Loucy (cell line): ENCODE measurements around the gene CCBE1.

Source experiments
- EZH2phosphoT487 ChIP-seq: fragments of 200-600 bp; IDR thresholded peaks from 2 replicates; pipeline ENCODE4 v1.6.1; 2018; ENCODE audit warnings: antibody characterized with exemption, mild to moderate bottlenecking, moderate library complexity, borderline replicate concordance
- TF ChIP-seq, protein P1 (sequence below): fragments of 200-600 bp; sonication (generic); conservative IDR thresholded peaks from 2 replicates; pipeline ENCODE4 v1.5.1; 2014; ENCODE audit warnings: mild to moderate bottlenecking, antibody characterized with exemption, low read length

DNA sequence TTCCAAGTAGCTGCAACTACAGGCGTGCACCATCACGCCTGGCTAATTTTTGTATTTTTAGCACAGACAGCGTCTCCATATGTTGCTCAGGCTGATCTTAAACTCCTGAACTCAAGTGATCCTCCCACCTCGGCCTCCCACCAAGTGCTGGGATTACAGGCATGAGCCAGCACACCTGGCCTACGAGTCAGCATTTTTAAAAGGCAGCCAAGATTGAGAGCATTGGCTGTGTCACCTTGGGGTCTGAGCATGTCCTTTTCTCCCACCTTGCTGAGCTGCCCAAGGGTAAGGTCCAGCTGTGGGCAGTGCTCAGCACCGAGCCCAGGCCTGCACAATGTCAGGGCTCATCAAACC lies 195.3 kb downstream of the CCBE1 start:
- TF ChIP-seq, protein P1, sequence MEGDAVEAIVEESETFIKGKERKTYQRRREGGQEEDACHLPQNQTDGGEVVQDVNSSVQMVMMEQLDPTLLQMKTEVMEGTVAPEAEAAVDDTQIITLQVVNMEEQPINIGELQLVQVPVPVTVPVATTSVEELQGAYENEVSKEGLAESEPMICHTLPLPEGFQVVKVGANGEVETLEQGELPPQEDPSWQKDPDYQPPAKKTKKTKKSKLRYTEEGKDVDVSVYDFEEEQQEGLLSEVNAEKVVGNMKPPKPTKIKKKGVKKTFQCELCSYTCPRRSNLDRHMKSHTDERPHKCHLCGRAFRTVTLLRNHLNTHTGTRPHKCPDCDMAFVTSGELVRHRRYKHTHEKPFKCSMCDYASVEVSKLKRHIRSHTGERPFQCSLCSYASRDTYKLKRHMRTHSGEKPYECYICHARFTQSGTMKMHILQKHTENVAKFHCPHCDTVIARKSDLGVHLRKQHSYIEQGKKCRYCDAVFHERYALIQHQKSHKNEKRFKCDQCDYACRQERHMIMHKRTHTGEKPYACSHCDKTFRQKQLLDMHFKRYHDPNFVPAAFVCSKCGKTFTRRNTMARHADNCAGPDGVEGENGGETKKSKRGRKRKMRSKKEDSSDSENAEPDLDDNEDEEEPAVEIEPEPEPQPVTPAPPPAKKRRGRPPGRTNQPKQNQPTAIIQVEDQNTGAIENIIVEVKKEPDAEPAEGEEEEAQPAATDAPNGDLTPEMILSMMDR, result no peak
- no peak for TF ChIP-seq EZH2phosphoT487
